Measurements from ENCODE around the gene PRIM2.
"Not testable (repeated sequence)": the region's sequence is repeated elsewhere in the genome, so short reads cannot be mapped to it uniquely, and the experiment has no call there.

The PRIM2 gene

DNA sequence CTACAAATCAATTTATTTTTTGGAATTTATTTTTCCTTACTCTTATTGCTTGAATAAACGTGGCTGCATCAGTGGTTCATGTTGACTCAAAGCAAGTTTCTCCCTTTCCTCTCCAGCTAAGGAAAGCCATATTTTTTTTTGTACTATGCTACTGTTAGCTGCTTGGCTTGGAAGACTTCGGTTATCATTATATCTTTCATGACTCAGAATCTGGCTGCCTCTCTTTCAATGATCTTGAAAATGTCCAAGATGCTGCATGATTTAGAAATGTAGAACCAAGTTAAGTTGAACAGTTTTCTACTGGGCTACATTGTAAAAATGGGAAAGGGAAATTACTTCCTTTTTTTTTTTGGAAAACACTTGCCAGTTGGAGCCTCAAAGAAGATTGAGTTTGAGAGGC is 44.9 kb downstream of the PRIM2 start:
- not testable (repeated sequence) for DNase-seq (ENCODE audit: low read depth)

DNA sequence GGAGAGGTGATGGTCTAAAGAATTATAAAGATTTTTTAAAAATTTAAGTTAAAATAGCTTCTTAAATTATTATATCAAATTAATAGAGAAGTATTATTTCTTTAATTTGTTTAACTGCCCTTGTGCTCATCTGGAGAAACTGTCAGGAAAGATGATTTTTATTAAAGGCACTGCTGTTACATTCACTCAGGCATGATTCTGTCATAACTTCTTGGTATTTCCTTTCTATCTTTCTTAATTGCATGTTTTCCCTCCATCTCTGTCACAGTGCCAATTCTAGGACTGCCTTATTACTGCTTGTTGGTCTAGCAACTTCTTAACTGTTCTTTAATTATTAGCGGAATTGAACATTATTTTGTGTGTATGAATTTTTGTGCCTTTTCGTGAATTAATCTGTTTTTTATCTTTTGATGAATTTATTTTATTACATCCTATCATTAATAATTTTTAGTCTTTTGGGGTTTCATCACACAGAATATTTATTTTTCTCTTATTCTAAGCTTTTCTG is 47.7 kb downstream of the PRIM2 start:
- DNase-seq (ENCODE audit: low read depth): not testable (repeated sequence)

GRCh38 chr6:57368965-57369731 is 51.7 kb downstream of the PRIM2 start:
- DNase-seq (ENCODE audit: low read depth): not testable (repeated sequence)

- not testable (repeated sequence) for DNase-seq (ENCODE audit: low read depth)
These were observed 54.3 kb downstream of the PRIM2 start for GRCh38 chr6:57371779-57372178.

DNA sequence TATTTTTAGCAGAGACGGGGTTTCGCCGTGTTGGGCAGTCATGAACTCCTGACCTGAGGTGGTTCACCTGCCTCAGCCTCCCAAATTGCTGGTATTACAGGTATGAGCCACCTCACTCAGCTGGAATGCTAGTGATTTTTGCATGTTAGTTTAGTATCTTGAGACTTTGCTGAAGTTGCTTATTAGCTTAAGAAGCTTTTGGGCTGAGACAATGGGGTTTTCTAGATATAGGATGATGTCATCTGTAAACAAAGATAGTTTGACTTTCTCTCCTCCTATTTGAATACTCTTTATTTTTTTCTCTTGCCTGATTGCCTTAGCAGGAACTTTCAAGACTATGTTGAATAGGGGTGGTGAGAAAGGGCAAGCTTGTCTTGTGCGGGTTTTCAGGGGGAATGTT is 57.3 kb downstream of the PRIM2 start:
- not testable (repeated sequence) for DNase-seq (ENCODE audit: low read depth)

DNA sequence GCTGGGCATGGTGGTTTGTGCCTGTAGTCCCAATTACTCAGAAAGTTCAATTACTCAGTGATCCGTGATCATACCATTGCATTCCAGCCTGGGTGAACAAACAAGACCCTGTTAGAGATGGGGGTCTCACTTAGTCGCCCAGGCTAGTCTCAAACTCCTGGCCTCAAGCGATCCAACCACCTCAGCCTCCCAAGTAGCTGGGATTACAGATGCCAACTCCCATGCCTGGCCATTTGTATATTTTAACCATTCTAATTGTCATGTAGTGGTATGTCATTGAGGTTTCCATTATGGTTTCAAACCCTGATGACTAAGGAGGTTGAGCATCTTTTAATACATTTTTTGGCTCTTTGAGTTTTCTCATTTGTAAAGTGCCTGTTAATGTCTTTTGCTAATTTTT is 58.7 kb downstream of the PRIM2 start:
- DNase-seq (ENCODE audit: low read depth): not testable (repeated sequence)

DNA sequence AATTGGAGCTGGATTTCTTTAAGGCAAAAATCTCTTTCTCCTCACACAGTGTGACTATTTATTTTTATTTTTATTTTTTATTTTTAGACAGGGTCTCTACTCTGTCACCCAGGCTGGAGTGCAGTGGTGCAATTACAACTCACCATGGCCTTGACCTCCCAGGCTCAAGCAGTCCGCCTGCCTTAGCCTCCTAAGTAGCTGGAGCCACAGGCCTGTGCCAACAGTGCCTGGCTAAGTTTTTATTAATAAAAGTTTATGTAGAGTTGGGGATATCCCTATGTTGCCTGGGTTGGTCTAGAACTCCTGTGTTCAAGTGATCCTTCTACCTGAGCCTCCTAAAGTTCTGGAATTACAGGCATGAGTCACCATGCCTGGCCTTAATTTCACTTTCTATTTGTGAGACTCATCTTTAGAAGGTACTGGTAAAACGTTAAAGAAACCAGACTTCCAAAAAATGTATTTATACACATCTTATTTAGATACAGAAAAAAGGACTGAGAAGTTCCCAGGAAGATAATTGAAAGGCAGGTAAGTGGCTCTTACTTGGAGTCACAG is 71.7 kb downstream of the PRIM2 start:
- not testable (repeated sequence) for DNase-seq (ENCODE audit: low read depth)

DNA sequence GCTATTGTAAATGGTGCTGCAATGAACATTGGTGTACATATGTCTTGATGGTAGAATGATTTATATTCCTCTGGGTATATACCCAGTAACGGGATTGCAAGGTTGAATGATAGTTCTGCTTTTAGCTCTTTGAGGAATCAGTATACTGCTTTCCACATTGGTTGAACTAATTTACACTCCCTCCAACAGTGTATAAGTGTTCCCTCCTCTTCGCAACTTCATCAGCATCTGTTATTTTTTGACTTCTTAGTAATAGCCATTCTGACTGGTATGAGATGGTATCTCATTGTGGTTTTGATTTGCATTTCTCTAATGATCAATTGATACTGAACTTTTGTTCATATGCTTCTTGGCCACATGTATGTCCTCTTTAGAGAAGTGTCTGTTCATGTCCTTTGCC is 73.4 kb downstream of the PRIM2 start:
- not testable (repeated sequence) for DNase-seq (ENCODE audit: low read depth)

DNA sequence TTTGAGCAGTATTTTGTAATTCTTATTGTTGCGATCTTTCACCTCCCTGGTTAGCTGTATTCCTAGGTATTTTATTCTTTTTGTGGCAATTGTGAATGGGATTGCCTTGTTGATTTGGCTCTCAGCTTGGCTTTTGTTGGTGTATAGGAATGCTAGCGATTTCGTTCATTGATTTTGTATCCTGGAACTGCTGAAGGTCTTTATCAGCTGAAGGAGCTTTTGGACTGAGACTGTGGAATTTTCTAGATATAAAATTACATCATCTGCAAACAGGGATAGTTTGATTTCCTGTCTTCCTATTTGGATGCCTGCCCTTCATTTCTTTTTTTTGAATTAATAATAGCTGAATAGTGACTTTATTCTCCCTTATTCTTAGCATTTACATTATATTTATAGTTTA is 74.6 kb downstream of the PRIM2 start:
- not testable (repeated sequence) for DNase-seq (ENCODE audit: low read depth)

- not testable (repeated sequence) for DNase-seq (ENCODE audit: low read depth)
These were observed 101.9 kb downstream of the PRIM2 start for GRCh38 chr6:57419341-57419740.

DNA sequence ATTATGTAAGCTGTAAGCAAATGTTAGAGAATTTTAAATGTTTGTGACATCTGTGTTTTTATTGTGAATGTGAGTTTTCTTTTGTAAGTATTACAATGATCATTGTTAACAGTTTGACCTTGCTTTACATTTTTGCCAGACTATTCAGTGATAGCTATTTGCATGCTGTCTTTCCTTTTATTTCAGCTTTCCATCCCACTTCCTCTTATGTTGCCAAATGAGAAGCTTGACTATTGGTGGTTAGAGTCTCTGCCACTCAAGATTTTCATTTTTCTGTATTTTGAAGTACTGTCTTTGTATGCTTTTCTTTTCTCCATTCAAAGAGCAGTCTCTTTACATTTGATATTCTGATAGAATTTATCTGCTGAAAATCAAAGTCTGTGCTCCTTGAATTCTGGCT is 104.1 kb downstream of the PRIM2 start:
- no peak for DNase-seq (ENCODE audit: low read depth)

- DNase-seq (ENCODE audit: low read depth): no peak
These were observed 106.0 kb downstream of the PRIM2 start for GRCh38 chr6:57423468-57423867.

DNA sequence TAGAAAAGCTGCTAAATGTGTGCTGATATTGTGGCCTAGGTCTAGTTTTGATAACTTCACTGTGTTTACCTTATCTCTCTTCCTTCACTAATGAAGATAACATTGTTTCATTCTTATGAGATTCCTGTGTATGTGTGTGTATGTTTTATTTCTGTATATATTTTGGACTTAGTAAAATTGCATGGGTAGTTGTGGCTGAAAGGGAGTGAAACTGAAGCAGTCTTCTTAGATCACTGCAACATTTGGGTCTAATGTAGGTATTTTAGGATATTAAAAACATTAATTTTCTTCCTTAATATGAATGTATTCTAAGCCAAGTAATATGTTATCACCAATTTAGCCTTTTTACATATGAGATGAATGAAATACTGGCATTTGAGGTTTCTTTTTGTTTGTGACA is 114.3 kb downstream of the PRIM2 start:
- DNase-seq (ENCODE audit: low read depth): not testable (repeated sequence)

- DNase-seq (ENCODE audit: low read depth): no peak
These were observed 114.7 kb downstream of the PRIM2 start for GRCh38 chr6:57432157-57432556.

DNA sequence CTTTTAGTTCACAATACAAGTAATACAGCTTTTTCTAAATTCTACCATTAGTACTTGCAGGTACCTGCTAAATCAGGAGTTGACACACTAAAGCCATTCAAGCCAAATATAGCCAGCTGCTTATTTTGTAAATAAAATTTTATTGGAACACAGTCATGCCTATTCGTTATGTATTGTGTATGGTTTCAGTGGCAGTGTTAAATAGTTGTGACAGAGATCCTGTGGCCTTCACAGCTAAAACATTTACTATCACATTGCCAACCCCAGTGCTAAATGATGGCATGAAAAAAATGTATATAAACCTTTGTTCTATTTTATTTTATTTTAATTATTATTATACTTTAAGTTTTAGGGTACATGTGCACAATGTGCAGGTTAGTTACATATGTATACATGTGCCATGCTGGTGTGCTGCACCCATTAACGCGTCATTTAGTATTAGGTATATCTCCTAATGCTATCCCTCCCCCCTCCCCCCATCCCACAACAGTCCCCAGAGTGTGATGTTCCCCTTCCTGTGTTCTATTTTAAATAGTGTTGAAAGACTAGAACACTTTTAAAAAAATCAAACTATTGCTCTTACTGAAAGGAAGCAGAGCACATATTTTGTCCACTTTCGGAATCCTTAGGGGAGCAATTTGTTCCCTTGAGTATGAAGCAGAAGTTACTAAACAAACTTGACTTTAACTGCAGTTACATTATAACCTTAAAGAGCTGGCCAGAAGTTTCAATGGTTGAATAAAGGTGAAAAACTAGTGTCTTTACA is 115.7 kb downstream of the PRIM2 start:
- no peak for DNase-seq (ENCODE audit: low read depth)

GRCh38 chr6:57433790-57434189 is 116.4 kb downstream of the PRIM2 start:
- not testable (repeated sequence) for DNase-seq (ENCODE audit: low read depth)

- no peak for DNase-seq (ENCODE audit: low read depth)
These were observed 117.5 kb downstream of the PRIM2 start for GRCh38 chr6:57434944-57435343.

GRCh38 chr6:57435475-57436160 is 118.2 kb downstream of the PRIM2 start:
- no peak for DNase-seq (ENCODE audit: low read depth)

- not testable (repeated sequence) for DNase-seq (ENCODE audit: low read depth)
These were observed 123.3 kb downstream of the PRIM2 start for GRCh38 chr6:57440735-57441134.

GRCh38 chr6:57442133-57442532 is 124.7 kb downstream of the PRIM2 start:
- not testable (repeated sequence) for DNase-seq (ENCODE audit: low read depth)

DNA sequence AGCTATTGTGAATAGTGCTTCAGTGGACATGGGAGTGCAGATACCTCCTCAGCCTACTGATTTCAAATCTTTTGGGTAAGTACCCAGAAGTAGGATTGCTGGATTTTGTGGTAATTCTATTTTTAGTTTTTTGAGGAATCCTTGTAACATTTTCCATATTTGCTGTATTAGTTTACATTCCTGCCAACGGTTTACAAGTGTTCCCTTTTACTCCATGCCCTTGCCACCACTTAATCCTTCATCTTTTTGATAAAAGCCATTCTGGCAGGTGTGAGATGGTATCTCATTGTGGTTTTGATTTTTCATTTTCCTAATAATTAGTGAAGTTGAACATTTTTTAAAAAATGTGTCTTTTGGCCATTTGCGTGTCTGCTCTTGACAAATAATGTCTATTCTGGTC is 125.8 kb downstream of the PRIM2 start:
- not testable (repeated sequence) for DNase-seq (ENCODE audit: low read depth)

DNA sequence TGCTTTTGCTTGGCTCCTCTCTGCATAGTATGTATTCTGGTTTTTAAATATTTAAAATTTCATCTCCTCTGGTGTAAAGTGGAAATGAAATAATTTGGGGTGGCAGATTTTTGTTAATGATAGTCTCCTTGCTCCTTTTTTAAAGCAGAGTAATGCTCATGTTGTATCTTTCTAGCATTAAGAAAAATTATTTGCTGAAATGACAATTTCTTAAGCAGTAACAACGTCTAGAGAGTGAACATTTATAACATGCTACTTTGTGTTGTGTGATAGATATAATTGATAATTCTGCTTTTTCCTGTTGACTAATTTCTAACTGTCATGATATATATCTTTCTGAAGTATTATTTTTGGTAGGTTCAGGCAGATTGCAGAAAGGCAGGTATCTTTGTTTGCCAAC is 127.4 kb downstream of the PRIM2 start:
- DNase-seq (ENCODE audit: low read depth): not testable (repeated sequence)

Data from T follicular helper cell (primary cell).